SK-N-SH treated with all-trans-retinoic acid at 6 μM for 48 hours (cell line): ENCODE measurements around the gene TRPC6.

Source experiments
- CSDC2 ChIP-seq: fragments of 250-450 bp; sonication (Bioruptor Pico); IDR thresholded peaks from 2 replicates; pipeline ENCODE4 v1.5.0; 2020; ENCODE audit warnings: mild to moderate bottlenecking, moderate library complexity
- TF ChIP-seq, protein P1 (sequence below): fragments of 250-450 bp; sonication (Bioruptor Pico); IDR thresholded peaks from 2 replicates; pipeline ENCODE4 v1.8.0; 2020; ENCODE audit warnings: mild to moderate bottlenecking, moderate library complexity, borderline replicate concordance
- TF ChIP-seq, protein P2 (sequence below): fragments of 250-450 bp; sonication (Bioruptor Pico); IDR thresholded peaks from 2 replicates; pipeline ENCODE4 v1.5.1; 2021; ENCODE audit warnings: mild to moderate bottlenecking, moderate library complexity
- TF ChIP-seq, protein P3 (sequence below): fragments of 250-450 bp; sonication (Bioruptor Pico); IDR thresholded peaks from 2 replicates; pipeline ENCODE4 v1.8.0; 2021; ENCODE audit warnings: low read depth, mild to moderate bottlenecking, moderate library complexity, borderline replicate concordance

DNA sequence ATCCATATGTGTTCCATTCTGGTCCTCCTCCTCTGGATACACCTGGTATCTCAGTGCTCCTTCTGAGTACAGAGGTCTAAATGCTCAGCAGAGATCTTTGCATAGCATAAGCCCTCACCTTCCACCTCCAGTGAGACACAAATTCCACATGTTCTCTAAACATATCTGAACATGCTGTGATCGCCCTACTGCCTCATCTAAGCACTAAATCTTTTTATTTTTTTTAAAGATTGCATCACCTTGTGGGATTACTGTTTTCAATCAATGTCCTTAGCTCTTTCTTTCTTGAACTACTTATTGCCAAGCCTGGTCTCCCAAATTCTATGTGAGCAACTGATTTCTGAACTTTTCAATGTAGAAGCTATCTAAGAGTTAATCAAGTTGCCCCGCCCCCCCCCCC is 113.4 kb downstream of the TRPC6 start:
- TF ChIP-seq, protein P1, sequence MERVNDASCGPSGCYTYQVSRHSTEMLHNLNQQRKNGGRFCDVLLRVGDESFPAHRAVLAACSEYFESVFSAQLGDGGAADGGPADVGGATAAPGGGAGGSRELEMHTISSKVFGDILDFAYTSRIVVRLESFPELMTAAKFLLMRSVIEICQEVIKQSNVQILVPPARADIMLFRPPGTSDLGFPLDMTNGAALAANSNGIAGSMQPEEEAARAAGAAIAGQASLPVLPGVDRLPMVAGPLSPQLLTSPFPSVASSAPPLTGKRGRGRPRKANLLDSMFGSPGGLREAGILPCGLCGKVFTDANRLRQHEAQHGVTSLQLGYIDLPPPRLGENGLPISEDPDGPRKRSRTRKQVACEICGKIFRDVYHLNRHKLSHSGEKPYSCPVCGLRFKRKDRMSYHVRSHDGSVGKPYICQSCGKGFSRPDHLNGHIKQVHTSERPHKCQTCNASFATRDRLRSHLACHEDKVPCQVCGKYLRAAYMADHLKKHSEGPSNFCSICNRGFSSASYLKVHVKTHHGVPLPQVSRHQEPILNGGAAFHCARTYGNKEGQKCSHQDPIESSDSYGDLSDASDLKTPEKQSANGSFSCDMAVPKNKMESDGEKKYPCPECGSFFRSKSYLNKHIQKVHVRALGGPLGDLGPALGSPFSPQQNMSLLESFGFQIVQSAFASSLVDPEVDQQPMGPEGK (CRISPR knock-in tag): no peak
- no peak for TF ChIP-seq CSDC2 (CRISPR knock-in tag)
- TF ChIP-seq, protein P2, sequence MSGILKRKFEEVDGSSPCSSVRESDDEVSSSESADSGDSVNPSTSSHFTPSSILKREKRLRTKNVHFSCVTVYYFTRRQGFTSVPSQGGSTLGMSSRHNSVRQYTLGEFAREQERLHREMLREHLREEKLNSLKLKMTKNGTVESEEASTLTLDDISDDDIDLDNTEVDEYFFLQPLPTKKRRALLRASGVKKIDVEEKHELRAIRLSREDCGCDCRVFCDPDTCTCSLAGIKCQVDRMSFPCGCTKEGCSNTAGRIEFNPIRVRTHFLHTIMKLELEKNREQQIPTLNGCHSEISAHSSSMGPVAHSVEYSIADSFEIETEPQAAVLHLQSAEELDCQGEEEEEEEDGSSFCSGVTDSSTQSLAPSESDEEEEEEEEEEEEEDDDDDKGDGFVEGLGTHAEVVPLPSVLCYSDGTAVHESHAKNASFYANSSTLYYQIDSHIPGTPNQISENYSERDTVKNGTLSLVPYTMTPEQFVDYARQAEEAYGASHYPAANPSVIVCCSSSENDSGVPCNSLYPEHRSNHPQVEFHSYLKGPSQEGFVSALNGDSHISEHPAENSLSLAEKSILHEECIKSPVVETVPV (CRISPR knock-in tag): no peak
- TF ChIP-seq, protein P3, sequence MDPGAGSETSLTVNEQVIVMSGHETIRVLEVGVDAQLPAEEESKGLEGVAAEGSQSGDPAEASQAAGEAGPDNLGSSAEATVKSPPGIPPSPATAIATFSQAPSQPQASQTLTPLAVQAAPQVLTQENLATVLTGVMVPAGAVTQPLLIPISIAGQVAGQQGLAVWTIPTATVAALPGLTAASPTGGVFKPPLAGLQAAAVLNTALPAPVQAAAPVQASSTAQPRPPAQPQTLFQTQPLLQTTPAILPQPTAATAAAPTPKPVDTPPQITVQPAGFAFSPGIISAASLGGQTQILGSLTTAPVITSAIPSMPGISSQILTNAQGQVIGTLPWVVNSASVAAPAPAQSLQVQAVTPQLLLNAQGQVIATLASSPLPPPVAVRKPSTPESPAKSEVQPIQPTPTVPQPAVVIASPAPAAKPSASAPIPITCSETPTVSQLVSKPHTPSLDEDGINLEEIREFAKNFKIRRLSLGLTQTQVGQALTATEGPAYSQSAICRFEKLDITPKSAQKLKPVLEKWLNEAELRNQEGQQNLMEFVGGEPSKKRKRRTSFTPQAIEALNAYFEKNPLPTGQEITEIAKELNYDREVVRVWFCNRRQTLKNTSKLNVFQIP: no peak
